PC-9 (cell line): Measurements from ENCODE around the gene KAZALD1. TPM values are rescaled to one million over a fixed set of nuclear protein-coding genes. Genes with fewer than 3 reads are reported as not detected.

Source experiments
- BruUV-seq: library from RNA; stranded (reverse); fragments of 400-500 nt; replicated peaks from 2 replicates; lab custom pipeline; 2021; lab: Mats Ljungman, UMichigan
- CTCF ChIA-PET: fragments of 300-600 bp; sonication (Branson Sonifier 250); formaldehyde crosslinking; loops from one replicate; lab custom pipeline; 2022; ENCODE audit warnings: antibody characterized with exemption; lab: Charles Lee
- POLR2A ChIA-PET: fragments of 300-600 bp; sonication (Branson Sonifier 250); formaldehyde crosslinking; loops from one replicate; lab custom pipeline; 2022; ENCODE audit warnings: antibody characterized with exemption; ENCODE audit not compliant: unreplicated experiment; lab: Charles Lee
- DNase-seq, 2 experiments: peaks; one replicate each; pipeline versions ENCODE4 v3.0.0 to v3.0.0-alpha.2; 2015 to 2022; ENCODE audit warnings: mixed read lengths in 1 of 2
- H2AFZ ChIP-seq: fragments of 200-600 bp; sonication (generic); 2 replicates; pipeline ENCODE4 v1.8.1; 2017; ENCODE audit warnings: antibody characterized with exemption
- H3F3A ChIP-seq: fragments of 200-600 bp; sonication (generic); 2 replicates; pipeline ENCODE4 v1.8.1; 2017; ENCODE audit warnings: antibody characterized with exemption, mild to moderate bottlenecking, low read depth; ENCODE audit not compliant: insufficient read depth
- H3K27ac ChIP-seq: fragments of 200-600 bp; sonication (generic); 2 replicates; pipeline ENCODE4 v1.6.1; 2016; ENCODE audit warnings: mixed run types
- H3K27me3 ChIP-seq: fragments of 200-600 bp; sonication (generic); 2 replicates; pipeline ENCODE4 v1.6.1; 2016; ENCODE audit warnings: low read depth, mixed run types; ENCODE audit not compliant: insufficient read depth
- H3K36me3 ChIP-seq: fragments of 200-600 bp; sonication (generic); 2 replicates; pipeline ENCODE4 v1.6.1; 2016; ENCODE audit warnings: low read depth, mixed run types
- H3K4me1 ChIP-seq: fragments of 200-600 bp; sonication (generic); replicated peaks from 2 replicates; pipeline ENCODE4 v1.6.1; 2016; ENCODE audit warnings: mixed run types; ENCODE audit not compliant: insufficient read depth
- H3K4me2 ChIP-seq: fragments of 200-600 bp; sonication (generic); 2 replicates; pipeline ENCODE4 v1.6.1; 2017; ENCODE audit warnings: mixed run types
- H3K4me3 ChIP-seq: fragments of 200-600 bp; sonication (generic); 2 replicates; pipeline ENCODE4 v1.6.1; 2016; ENCODE audit warnings: mixed run types
- H3K79me2 ChIP-seq: fragments of 200-600 bp; sonication (generic); 2 replicates; pipeline ENCODE4 v1.6.1; 2017; ENCODE audit warnings: low read depth, mixed run types
- H3K9me2 ChIP-seq: fragments of 200-600 bp; sonication (generic); 2 replicates; pipeline ENCODE4 v1.8.1; 2017; ENCODE audit warnings: mild to moderate bottlenecking; ENCODE audit not compliant: insufficient read depth
- H3K9me3 ChIP-seq: fragments of 200-600 bp; sonication (generic); 2 replicates; pipeline ENCODE4 v1.8.1; 2016; ENCODE audit warnings: low read depth; ENCODE audit not compliant: insufficient read depth
- H4K20me1 ChIP-seq: fragments of 200-600 bp; sonication (generic); 2 replicates; pipeline ENCODE4 v1.8.1; 2017; ENCODE audit not compliant: insufficient read depth
- CTCF ChIP-seq: fragments of 200-600 bp; sonication (generic); conservative IDR thresholded peaks from 2 replicates; pipeline ENCODE4 v1.6.1; 2017; ENCODE audit warnings: mixed run types, antibody characterized with exemption, mild to moderate bottlenecking, moderate library complexity
- EZH2 ChIP-seq: fragments of 200-600 bp; sonication (generic); IDR thresholded peaks from 2 replicates; pipeline ENCODE4 v1.8.0; 2017; ENCODE audit warnings: antibody characterized with exemption, low read depth
- intact Hi-C: fragments of 100-400 bp; cut with micrococcal nuclease; formaldehyde crosslinking; loops from one replicate; pipeline ENCODE4 v1.10.0; 2022; ENCODE audit not compliant: unreplicated experiment
- total RNA-seq: library from RNA; stranded (reverse); gene quantifications from 2 replicates; pipeline ENCODE4 v1.2.3, GENCODE V29; 2021

The KAZALD1 gene
- total RNA-seq, 1 experiment from 2014 or later, result 19.7 TPM

- H3K27ac ChIP-seq, result no peak overlapping the region
- H3K9me3 ChIP-seq, result no peaks in the 10 kb centered on the region
- H3K27me3 ChIP-seq, result no peaks in the 10 kb centered on the region
- no TSS peak for BruUV-seq
- no peak overlapping the region for H3K4me3 ChIP-seq
- no peak for TF ChIP-seq EZH2
- no peak for TF ChIP-seq CTCF
- H3K4me1 ChIP-seq, result peaks cover 16% of the 10 kb centered on the region
- H3F3A ChIP-seq, result peaks cover 9% of the 10 kb centered on the region
- ChIA-PET CTCF (no interaction called here), POLR2A (interaction anchor here (0.6 kb wide), 1 partner anchor 19 kb away, joined by 4 read pairs; no protein-coding TSS in a partner anchor)
- H3K4me2 ChIP-seq, result no peak overlapping the region
- DNase-seq, result no peak
- H3K79me2 ChIP-seq, result no peaks in the 10 kb centered on the region
- H3K9me2 ChIP-seq, result no peaks in the 10 kb centered on the region
- no peak overlapping the region for H2AFZ ChIP-seq
- no peaks in the 10 kb centered on the region for H3K36me3 ChIP-seq
- intact Hi-C loops, result loop anchor here (10.0 kb wide), 1 partner anchor 528 kb away; no protein-coding TSS in a partner anchor
- H4K20me1 ChIP-seq, result no peaks in the 10 kb centered on the region
Observed at GRCh38 chr10:101047268-101047667, 14.5 kb upstream of the KAZALD1 start.

GRCh38 chr10:101047961-101048892, 13.6 kb upstream of the KAZALD1 start:
- Histone ChIP-seq H3K9me3 (no peaks in the 10 kb centered on the region), H2AFZ (no peak overlapping the region), H3K4me3 (no peak overlapping the region), H3K9me2 (no peaks in the 10 kb centered on the region), H3K36me3 (no peaks in the 10 kb centered on the region), H3K27me3 (no peaks in the 10 kb centered on the region), H3K79me2 (no peaks in the 10 kb centered on the region), H3K4me1 (peaks cover 13% of the 10 kb centered on the region), H4K20me1 (no peaks in the 10 kb centered on the region), H3K27ac (no peak overlapping the region), H3K4me2 (no peak overlapping the region), H3F3A (peaks cover 7% of the 10 kb centered on the region)
- ChIA-PET CTCF (no interaction called here), POLR2A (interaction anchor here (0.6 kb wide), 1 partner anchor 18 kb away, joined by 4 read pairs; no protein-coding TSS in a partner anchor)
- no peak for DNase-seq
- intact Hi-C loops, result loop anchor here (10.0 kb wide), 1 partner anchor 527 kb away; no protein-coding TSS in a partner anchor
- no peak for TF ChIP-seq EZH2
- TF ChIP-seq CTCF, result no peak
- no TSS peak for BruUV-seq

GRCh38 chr10:101050208-101051069, 11.3 kb upstream of the KAZALD1 start:
- Histone ChIP-seq H3F3A (no peaks in the 10 kb centered on the region; the same call in 1 of the 2 replicates), H4K20me1 (no peaks in the 10 kb centered on the region), H3K9me2 (no peaks in the 10 kb centered on the region), H3K27me3 (no peaks in the 10 kb centered on the region), H3K4me1 (peaks cover 4% of the 10 kb centered on the region; the same call in 1 of the 2 replicates), H3K27ac (no peak overlapping the region), H2AFZ (no peak overlapping the region), H3K79me2 (no peaks in the 10 kb centered on the region), H3K4me2 (peak overlapping the region; percentile 58), H3K9me3 (no peaks in the 10 kb centered on the region), H3K4me3 (peak overlapping the region; percentile 24; the same call in 1 of the 2 replicates), H3K36me3 (no peaks in the 10 kb centered on the region)
- intact Hi-C loops, result no loop called here
- BruUV-seq, result no TSS peak
- peak in 1 of 2 experiments; percentile 67 for DNase-seq
- ChIA-PET CTCF (interaction anchor here (0.6 to 1.5 kb wide), 7 partner anchors 9 to 172 kb away, joined by 3 to 13 read pairs (median 5); no protein-coding TSS in a partner anchor), POLR2A (interaction anchor here (0.6 kb wide), 1 partner anchor 17 kb away, joined by 3 read pairs; no protein-coding TSS in a partner anchor)
- peak; percentile 82 for TF ChIP-seq CTCF
- TF ChIP-seq EZH2, result no peak
